Measurements from ENCODE around the gene RNF207.
A peak's percentile ranks its signal among the peaks of the same experiment; 100 is the strongest.

RNF207 gene

DNA sequence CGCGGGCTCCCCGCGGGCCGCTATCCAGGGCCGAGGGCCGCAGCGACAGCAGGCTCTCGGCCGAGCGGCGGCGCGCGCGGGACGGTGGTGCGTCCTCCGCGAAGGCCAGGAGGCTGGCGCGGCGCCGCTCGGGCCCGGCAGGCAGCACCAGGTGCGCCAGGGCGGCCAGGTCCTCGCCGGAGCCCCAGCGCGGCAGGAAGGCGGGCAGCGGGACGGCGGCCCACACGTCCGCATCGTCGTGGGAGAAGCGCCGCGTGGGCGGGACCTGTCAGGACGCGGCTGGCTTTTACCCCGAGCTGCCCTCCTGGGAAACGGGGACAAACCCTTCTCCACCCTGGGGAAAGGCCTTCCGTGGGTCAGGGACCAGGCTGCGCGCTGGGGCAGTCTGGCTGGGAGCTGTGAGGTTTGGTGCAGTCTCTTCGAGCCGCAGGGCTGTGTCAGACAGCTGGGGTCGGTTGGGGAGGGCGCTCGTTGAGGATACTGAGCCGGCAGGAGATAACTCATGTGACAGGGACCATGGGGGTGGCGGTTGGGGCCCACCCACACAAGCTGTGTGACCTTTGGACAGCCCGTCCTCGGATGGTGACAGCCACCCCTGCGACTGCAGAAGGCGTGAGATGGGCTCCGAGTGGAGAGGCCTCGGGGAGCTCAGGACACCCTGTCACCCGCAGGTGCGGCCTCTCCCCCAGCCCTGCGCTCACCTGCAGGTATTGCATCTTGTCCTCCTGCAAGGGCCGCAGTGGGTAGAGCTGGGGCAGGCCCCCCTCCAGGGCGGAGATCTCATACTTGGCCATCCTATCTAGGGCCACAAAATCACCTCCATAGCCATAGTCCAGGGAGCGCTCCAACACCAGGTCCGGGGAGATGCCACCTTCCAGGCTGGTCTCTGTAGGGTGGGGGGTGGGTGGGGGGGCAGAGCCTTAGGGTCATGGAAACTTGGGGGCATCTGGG is 44.1 kb downstream of the RNF207 start:
- DNase-seq: peak; percentile 45

DNA sequence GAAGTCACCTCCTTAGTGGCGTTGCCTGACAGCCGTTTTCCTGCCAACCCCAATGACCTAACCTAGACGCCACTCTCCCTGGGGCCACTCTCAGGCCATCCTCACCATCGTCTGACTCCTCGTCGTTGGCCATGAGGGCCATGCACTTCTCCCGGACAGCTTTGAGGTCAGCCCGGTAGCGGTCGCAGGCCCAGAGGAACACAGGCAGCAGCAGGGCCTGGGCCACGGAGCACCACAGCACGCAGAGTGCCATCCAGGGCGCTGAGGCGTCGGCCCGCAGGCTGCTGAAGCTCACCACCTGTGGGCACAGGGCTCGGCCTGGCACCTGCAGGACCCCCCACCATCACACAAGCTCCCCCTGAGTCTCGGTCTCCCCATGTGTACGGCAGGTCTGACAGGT is 45.3 kb downstream of the RNF207 start:
- no peak for DNase-seq

DNA sequence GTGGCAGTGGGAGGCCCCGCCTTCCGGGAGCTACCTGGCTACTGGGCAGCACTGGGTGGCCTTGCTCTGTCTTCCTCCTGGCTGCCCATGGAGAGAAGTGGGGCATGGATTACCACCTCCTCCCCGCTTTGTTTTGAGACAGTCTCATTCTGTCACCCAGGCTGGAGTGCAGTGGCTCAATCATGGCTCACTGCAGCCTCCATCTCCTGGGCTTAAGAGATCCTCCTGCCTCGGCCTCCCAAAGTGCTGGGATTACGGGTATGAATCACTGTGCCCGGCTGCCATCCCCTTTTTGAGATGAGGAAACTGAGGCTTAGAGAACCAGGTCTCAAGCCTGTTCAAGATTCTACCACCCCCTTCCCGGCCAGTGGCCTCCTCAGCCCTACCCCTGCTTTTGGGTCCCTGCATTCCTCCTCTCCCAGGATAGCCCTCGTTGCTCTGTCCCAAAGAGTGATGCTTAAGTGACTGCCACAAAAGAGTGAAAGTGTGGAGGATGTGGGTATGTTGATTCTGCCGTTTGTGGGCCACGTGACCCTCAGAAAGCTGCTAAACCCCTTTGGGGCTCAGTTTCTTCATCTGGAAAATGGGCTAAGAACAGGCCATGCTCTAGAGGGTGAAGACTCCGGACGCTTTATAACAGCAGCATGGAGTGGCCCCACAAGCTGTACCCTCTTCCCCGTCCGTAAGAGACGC is 45.9 kb downstream of the RNF207 start:
- DNase-seq: no peak

DNA sequence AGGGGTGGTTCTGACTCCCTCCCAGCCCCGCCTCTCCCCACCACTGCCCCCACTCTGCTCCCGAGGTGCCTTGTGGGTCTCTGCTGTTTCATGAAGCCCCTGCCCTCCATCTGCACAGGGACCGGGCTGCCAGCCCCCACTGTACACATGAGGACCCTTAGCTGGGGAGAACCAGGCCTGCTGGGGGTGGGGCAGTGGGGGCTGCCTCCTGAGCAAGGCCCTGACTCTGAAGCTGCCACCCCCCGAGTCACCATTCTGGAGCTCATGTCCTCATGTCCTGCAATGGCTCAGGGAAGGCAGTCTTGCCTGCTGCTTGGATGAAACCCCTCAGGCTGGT is 46.4 kb downstream of the RNF207 start:
- DNase-seq: no peak

DNA sequence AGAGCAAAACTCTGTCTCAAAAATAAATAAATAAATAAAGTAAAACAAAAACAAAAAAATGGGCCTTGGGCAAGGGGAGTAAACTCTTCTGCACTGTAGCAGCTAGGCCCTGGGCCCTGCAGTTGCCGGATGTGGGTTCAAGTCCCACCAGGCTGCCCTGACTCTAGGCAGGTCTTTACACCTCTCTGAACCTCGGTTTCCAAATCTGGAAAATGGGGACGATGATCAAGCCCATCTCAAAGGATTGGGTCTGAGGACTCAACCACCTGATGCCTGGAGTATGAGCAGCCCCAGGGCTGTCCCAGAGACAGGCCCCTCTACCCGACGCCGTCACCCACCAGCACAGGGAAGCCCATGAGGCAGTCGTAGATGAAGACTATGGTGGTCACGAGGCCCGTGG is 47.5 kb downstream of the RNF207 start:
- DNase-seq: no peak

DNA sequence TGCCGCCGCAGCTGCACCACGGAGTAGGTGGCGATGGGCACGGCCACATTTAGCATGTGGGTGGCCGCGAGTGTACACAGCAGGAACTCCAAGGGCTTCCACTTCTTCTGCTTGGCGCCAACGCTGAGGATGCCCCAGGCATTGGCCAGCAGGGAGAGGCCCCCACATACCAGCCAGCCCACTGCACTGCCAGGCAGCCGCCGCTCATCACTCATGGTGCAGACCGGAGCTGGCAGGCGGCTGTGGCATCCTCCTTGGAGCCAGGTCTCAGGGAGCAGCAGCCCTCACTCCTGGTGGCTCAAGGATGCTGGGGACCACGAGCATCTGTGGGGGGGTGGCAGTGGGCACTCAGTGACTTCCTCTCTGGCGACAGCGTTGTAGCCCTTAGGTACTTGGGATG is 48.8 kb downstream of the RNF207 start:
- no peak for DNase-seq

DNA sequence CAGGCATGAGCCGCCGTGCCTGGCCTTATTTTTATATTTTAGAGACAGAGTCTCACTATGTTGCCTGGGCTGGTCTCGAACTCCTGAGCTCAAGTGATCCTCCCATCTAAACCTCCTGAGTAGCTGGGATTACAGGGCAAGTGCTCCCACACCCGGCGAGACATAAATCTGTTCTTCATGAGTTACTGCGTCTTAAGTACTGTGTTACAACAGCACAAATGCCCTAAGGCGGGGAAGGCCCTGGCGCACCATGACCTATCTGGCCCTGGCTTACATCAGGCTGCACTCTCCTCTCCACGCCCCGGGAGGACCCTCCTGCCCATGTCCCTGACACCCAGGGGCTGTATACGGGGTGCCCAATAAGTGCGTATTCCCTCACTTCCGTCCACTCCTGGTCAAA is 50.7 kb downstream of the RNF207 start:
- DNase-seq: peak; percentile 25

DNA sequence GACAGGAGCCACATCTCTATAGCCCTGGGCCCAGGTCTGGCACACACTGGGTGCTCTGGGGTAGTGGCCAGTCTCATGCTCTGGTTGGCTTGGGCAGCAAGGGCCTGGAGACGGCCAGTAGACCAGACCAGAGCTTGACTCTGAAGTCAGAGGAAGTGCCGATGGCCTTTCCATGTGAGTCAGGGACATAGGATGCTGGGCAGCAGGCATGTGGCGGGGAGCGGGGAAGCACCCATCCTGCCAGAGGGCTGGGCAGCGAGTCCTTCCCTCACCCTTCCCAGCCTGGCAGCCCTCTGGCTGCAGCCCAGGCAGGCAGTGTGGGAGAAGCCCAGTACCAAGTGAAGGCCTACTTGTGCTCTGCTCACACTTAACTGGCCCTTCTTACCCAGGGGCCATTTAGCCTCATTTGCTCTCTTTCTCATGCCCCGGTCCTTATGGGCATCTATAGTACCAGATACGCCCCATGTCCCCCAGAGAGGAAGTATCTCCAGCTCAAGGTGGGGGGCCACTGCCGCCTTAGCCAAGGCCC is 51.7 kb downstream of the RNF207 start:
- DNase-seq: no peak

DNA sequence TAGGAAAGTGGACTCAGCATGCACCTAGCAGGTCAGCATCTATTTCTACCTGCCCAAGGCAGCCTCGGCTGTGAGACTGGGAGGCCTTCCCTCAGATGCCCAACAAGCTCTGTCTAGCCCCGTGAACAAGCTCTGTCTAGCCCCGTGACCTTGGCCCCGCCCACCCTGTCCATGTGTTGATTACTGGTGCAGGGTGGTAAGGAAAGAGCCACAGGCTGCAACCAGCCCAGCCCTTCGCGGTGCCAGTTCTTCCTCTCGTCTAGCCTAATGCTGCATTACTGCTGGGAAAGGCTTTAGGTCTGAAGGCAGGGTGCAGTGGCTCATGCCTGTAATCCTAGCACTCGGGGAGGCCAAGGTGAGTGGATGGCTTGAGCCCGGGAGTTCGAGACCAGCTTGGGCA is 52.8 kb downstream of the RNF207 start:
- DNase-seq: peak; percentile 35

DNA sequence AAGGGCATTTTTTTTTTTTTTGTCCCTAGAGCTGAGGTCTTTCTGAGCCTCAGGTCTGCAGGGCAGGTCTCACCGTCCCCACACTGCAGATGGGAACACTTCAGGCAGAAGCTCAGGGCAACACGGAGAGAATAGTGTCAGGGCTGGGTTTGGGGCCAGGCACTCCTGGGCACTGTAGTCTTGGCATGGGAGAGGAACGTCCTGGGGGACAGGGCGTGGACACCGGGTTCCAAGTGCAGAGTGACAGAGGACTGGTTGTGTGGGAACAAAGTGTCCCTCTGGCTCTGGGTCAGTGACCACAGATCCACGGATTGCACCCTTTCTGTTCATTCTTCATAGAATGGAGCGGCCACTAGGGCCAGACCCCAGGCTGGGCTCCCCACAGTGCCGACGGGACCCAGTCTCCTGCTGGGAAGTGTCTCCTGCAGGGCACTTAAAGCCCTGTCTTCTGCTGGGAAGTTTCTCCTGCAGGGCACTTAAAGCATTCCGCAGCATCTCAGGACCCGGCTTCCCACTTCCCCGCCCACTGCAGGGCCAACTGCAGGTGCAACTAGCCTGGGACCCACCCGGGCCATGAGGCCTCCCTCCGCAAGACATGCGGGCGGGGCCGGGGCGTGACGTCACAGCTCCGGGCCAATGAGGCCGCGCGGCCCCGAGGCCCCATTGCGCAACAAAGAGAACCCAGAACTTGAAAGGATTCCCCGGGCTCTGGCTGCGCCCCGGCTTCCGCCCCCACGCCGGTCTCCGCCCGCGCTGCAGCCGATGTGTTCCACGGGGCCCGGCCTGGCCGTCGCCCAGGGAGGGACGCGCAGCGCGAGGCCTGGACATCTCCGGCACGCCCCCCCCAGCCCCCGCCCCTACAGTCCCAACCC is 53.8 kb downstream of the RNF207 start:
- peak; percentile 86 for DNase-seq

DNA sequence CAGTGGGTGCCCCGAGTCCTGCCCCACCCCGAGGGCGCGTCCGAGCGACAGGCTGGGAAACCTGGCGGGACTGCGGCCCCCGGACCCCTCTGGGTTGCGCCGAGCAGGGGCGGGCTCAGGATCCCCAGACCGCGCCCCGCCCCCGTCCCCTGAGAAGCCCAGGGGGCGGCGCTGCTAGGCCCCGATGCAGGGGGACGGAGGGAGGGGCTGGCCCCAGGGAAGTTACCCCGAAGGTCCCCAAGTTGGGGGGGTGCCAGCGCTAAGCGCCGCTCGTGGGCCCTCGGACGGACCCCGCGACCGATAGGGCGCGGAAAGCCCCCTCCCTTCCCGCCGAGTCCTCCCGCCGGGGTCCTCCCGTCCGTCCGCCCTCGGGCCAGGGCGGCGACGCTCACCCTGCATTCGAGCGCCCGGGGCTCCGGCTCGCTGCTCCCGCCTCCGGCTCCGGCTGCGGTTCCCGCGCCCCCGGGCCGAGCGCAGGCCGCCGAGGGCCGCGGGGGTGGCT is 54.6 kb downstream of the RNF207 start:
- DNase-seq: peak; percentile 61

DNA sequence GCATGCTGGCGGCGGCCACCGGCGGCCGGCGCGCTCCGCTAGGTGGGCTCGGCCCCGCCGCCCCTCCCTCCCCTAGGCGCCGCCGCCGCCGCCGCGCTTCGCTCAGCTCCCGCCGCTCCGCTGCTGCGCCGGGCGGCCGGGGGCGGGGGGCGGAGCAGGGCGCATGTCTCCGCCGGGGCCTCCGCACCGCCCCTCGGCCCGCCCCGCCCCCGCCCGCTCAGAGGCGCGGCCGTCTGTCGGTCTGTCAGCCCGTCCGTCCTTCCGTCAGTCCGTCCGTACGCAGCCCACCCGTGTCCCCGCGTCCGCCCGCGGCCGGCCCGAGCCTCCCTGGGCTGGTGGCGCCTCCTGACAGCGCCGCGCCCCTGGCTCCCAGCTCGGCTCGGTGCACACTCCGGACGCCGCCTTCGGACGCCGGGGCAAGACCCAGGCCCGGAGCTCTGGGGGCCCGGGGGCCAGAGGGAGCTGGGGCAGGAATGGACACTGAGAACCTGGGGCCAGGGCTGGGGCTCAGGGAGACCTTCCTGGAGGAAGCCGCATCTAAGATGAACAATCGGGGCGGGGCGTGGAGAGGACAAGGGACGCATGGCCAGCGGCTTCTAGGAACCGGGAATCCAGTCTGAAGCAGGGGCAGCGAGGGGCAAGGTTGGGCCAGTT is 55.2 kb downstream of the RNF207 start, which contains the start of gene GPR153:
TSS of gene GPR153 (minus strand) at position 138 of the 654 bp plus-strand sequence. CDS start 6,193 bp downstream, outside the sequence.
- peak; percentile 81 for DNase-seq

DNA sequence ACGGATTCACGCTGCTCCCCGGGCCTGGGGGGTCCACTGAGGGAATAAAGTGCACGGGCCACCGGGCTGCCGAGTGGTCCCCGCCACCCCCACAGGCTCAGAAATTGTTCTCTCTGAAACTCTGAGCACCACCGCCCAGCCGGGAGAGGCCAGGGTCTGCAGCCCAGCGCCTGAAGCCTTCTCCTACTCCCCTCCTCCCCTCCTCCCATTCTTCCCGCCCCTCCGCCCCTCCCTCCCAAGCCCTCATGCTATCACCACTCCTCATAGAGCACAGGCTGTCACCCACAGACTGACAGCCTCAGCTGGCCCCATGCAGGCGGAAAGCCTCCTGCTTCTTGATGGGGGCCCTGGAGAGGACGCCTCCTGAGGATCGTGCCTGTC is 55.7 kb downstream of the RNF207 start:
- DNase-seq: peak; percentile 90

DNA sequence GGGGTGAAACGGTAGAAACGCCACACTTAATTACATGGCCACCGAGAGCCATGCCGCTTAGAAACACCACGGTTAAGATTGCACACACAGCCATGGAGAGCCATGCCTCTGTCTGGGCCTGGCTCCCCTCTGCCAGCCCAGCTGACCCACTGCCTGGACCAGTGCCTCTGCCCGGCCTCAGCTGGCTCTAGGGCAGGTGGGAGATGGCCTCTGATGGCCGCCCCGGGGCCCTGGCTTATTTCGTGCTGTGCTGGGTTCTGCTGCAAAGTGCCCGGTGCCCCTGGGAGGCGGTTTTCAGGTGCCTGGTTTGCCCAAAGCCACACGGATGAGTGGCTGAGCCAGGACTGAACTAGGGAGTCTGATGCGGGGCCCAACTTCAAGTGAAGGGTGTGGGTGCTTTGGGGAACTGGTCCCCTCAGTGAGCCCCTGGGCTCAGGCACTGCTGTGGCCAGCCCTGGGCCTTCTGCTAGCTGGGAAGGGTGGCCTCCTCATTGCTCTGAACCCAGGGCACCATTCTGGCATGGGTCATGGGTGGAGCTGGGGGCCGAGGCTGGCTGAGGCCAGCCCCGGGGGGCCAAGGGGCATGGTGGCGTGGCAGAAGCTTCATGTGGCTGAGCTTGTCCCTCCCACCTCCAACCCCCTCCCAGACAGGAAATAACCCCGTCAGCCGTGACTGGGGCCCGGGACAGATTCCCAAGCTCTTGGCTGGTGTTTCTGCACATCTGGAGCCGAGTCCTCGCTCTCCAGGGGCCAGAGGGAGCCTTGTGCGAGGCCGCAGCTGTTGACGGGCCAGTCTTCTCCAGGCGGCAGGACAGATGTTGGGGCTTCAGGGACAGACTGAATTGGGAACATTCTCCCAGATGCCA is 56.9 kb downstream of the RNF207 start:
- no peak for DNase-seq

DNA sequence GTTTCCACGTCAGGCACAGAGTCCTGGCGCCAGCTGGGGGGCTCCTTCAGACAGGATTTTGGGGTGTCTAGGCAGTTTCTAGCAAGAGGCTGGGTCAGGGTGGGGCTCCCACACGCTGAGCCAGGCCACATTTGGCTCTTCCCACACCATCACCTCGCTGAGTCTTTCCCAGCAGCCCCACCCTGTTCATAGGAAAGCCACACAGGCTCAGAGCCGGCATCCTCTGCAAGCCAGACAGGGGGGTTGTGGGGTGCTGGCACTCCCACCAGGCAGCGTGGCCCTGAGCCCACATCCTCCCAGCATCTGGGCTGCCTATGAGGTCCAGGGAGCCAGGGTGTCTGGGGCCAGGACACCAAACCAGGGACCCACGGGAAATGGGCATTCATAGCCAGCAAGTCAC is 57.8 kb downstream of the RNF207 start:
- no peak for DNase-seq

DNA sequence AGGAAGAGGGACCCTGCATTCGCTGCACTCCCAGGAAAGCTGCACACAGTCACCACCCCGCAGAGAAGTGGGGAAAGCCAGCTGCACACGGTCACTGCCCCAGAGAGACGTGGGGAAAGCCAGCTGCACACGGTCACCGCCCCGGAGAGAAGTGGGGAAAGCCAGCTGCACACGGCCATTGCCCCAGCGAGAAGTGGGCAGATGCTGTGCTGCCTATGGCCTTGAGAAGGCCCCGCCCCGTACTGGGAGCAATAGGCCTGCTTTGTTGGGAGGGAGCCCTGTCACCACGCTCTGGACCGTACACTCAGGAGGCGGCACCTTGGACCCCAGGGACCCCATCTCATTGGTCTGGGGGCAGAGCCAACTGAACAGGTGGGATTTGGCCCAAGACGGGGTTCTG is 59.2 kb downstream of the RNF207 start:
- no peak for DNase-seq

DNA sequence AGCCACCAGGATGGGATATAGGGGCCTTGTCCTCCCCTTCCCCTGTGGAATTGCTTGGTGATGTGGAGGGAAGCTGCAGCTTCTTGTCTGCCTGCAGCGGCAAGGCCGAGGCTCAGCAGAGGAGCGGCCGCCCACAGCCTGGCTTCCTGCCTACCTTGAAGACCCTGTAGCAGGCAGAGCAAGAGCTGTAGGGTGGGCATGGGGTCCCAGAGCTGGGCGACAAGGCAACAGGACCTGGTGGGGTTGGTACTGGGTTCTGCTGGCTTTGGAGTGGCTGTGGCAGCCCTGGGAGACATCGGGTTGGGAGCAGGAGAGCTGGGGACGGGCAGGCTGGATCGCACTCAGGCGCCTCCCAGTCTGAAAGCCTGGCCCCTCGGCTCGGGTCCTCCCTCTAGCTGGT is 60.7 kb downstream of the RNF207 start:
- no peak for DNase-seq

DNA sequence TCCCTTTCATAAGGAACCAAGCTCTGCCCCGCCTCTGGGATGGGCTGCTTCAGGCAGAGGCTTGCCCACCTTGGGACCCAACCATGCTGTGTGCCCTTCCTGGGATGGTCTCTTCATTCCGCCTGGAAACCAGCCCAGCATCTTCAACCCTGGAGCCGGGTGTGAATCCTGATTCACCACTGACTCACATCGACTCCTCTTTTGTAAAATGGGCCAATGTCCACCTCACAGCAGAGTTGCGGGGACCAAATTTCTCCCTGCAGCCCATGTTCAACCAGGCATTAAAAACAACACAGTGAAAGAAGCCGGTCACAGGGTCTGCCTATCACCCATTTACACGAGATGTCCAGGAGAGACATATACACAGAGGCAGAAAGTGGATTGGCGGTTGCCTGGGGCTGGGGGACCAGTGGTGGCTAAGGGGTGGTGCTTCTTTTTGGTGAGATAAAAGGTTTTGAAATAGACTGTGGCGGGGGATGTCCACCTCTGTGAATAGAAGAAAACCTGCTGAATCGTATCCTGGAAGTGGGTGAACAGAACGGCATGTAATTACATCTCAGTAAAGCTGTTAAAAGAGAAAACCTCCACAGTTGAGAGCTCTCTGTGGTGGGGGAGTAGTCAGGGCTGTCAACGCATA is 61.9 kb downstream of the RNF207 start:
- no peak for DNase-seq

DNA sequence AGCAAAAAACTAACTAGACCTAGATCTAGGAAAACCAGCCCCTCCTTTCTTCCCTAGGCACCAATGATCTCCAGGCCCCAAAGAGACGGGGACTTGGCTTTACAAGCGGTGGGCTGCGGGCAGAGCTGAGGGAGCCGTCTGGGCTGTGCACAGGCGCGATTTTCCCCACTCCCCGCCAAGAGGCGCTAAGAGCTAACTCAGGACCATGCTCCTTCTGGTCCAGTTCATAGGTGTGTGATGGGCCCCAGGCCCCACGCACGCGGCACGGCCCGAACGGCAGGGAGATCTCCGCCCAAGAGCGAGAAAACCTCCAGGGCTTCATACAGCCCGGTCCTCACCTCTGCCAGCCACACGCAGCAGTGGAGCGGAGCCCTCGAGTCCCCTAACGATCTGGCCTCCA is 62.5 kb downstream of the RNF207 start:
- peak; percentile 66 for DNase-seq

DNA sequence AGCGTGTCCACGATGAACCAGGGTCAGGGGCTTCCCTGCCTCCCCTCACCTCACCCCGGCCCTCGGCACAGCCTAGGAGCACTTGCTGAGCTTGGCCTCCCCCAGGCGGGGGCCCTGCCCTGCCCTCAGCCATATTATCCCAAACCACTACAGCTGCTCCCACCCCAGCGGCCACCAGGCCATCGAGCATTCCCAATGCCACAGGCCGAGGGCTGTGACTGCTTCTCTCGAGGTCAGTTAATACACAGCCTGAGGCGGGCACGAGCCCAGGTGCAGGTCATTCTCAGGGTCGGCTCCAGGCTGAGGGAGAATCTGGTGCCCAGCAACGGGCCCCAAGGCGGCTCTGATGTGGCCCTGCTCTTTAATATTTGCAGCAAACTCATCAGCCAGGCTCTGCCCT is 63.4 kb downstream of the RNF207 start:
- DNase-seq: no peak
